GM12878 (cell line): ENCODE measurements around the gene ABHD11.

Experiments
- BRCA1 ChIP-seq: IDR thresholded peaks from 2 replicates; pipeline ENCODE4 v1.6.1; 2011; ENCODE audit warnings: low read depth, low read length, improper control_type of control experiment
- CHD4 ChIP-seq: fragments of 200-600 bp; sonication (generic); IDR thresholded peaks from 2 replicates; pipeline ENCODE4 v1.6.1; 2016; ENCODE audit warnings: mild to moderate bottlenecking
- EGR1 ChIP-seq, 2 experiments: IDR thresholded peaks; 1 replicate in 1 of 2; 2 replicates in 1 of 2; pipeline ENCODE4 v1.6.1; 2011 to 2012; ENCODE audit warnings: low read depth in 2 of 2, low read length in 2 of 2, borderline replicate concordance in 1 of 2, mild to moderate bottlenecking in 1 of 2, moderate library complexity in 1 of 2
- FOXM1 ChIP-seq: IDR thresholded peaks from 2 replicates; pipeline ENCODE4 v1.6.1; 2012; ENCODE audit warnings: low read depth, mild to moderate bottlenecking, inconsistent platforms, low read length, moderate library complexity
- NRF1 ChIP-seq: conservative IDR thresholded peaks from 2 replicates; pipeline ENCODE4 v1.6.1; 2011; ENCODE audit warnings: mild to moderate bottlenecking, low read depth, low read length, improper control_type of control experiment
- POLR2A ChIP-seq: IDR thresholded peaks from 2 replicates; pipeline ENCODE4 v1.6.1; 2011; ENCODE audit warnings: low read depth, mild to moderate bottlenecking, low read length
- RAD21 ChIP-seq: IDR thresholded peaks from 2 replicates; pipeline ENCODE4 v1.6.1; 2011; ENCODE audit warnings: mild to moderate bottlenecking, low read depth, low read length, moderate library complexity; ENCODE audit not compliant: insufficient read depth
- SRF ChIP-seq, 2 experiments: IDR thresholded peaks; 2 replicates each; pipeline ENCODE4 v1.6.1; 2011; ENCODE audit warnings: low read depth in 2 of 2, low read length in 2 of 2, mild to moderate bottlenecking in 1 of 2, moderate library complexity in 1 of 2
- ZBTB4 ChIP-seq: fragments of 450-650 bp; formaldehyde crosslinking; IDR thresholded peaks from 2 replicates; pipeline ENCODE4 v1.4.0; 2022; ENCODE audit warnings: mild to moderate bottlenecking, moderate library complexity
- TF ChIP-seq, protein P1 (sequence below): fragments of 450-650 bp; IDR thresholded peaks from 2 replicates; pipeline ENCODE4 v1.6.1; 2016; ENCODE audit warnings: mild to moderate bottlenecking, moderate library complexity, borderline replicate concordance
- TF ChIP-seq, protein P2 (sequence below): fragments of 450-650 bp; IDR thresholded peaks from 2 replicates; pipeline ENCODE4 v1.6.1; 2017; ENCODE audit warnings: mild to moderate bottlenecking
- TF ChIP-seq, protein P3 (sequence below): IDR thresholded peaks from 2 replicates; pipeline ENCODE4 v1.6.1; 2012; ENCODE audit warnings: low read depth, low read length, improper control_type of control experiment
- TF ChIP-seq, protein P4 (sequence below): IDR thresholded peaks from 2 replicates; pipeline ENCODE4 v1.6.1; 2012; ENCODE audit warnings: low read length, inconsistent platforms

DNA sequence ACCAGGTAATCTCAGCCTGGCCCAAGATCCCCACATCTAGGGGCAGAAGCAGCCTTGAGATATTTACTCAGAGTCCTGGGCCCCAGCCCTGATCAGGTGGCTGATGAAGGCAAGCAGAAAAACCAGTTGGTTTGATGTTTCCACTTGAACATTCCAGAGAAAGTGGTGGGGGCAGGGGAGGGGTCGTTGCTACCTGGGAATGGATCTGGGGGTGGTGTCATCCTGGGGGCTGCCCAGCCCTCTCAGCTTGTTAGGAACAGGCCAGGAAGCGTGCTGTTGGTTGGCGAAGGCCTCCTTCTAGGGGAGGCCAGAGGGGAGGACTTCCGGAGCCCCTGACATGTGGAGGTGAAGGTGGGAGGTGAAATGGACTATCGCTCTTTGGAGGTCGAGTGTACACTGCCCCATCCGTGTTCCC, 3.7 kb upstream of the ABHD11 start:
- TF ChIP-seq CHD4 (no peak), FOXM1 (no peak), SRF (IDR thresholded peaks at IDR 0.05; ENCODE audit: low read depth in 2 of 2, low read length in 2 of 2) (no peak), ZBTB4 (CRISPR knock-in tag) (no peak), EGR1 (IDR thresholded peaks at IDR 0.05; ENCODE audit: borderline replicate concordance in 1 of 2, low read depth in 2 of 2, low read length in 2 of 2) (no peak), BRCA1 (no peak), POLR2A (no peak), NRF1 (no peak), RAD21 (no peak)
- TF ChIP-seq, protein P1, sequence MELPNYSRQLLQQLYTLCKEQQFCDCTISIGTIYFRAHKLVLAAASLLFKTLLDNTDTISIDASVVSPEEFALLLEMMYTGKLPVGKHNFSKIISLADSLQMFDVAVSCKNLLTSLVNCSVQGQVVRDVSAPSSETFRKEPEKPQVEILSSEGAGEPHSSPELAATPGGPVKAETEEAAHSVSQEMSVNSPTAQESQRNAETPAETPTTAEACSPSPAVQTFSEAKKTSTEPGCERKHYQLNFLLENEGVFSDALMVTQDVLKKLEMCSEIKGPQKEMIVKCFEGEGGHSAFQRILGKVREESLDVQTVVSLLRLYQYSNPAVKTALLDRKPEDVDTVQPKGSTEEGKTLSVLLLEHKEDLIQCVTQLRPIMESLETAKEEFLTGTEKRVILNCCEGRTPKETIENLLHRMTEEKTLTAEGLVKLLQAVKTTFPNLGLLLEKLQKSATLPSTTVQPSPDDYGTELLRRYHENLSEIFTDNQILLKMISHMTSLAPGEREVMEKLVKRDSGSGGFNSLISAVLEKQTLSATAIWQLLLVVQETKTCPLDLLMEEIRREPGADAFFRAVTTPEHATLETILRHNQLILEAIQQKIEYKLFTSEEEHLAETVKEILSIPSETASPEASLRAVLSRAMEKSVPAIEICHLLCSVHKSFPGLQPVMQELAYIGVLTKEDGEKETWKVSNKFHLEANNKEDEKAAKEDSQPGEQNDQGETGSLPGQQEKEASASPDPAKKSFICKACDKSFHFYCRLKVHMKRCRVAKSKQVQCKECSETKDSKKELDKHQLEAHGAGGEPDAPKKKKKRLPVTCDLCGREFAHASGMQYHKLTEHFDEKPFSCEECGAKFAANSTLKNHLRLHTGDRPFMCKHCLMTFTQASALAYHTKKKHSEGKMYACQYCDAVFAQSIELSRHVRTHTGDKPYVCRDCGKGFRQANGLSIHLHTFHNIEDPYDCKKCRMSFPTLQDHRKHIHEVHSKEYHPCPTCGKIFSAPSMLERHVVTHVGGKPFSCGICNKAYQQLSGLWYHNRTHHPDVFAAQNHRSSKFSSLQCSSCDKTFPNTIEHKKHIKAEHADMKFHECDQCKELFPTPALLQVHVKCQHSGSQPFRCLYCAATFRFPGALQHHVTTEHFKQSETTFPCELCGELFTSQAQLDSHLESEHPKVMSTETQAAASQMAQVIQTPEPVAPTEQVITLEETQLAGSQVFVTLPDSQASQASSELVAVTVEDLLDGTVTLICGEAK = no peak
- TF ChIP-seq, protein P2, sequence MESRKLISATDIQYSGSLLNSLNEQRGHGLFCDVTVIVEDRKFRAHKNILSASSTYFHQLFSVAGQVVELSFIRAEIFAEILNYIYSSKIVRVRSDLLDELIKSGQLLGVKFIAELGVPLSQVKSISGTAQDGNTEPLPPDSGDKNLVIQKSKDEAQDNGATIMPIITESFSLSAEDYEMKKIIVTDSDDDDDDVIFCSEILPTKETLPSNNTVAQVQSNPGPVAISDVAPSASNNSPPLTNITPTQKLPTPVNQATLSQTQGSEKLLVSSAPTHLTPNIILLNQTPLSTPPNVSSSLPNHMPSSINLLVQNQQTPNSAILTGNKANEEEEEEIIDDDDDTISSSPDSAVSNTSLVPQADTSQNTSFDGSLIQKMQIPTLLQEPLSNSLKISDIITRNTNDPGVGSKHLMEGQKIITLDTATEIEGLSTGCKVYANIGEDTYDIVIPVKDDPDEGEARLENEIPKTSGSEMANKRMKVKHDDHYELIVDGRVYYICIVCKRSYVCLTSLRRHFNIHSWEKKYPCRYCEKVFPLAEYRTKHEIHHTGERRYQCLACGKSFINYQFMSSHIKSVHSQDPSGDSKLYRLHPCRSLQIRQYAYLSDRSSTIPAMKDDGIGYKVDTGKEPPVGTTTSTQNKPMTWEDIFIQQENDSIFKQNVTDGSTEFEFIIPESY = no peak
- TF ChIP-seq, protein P3, sequence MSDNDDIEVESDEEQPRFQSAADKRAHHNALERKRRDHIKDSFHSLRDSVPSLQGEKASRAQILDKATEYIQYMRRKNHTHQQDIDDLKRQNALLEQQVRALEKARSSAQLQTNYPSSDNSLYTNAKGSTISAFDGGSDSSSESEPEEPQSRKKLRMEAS = no peak
- TF ChIP-seq, protein P4, sequence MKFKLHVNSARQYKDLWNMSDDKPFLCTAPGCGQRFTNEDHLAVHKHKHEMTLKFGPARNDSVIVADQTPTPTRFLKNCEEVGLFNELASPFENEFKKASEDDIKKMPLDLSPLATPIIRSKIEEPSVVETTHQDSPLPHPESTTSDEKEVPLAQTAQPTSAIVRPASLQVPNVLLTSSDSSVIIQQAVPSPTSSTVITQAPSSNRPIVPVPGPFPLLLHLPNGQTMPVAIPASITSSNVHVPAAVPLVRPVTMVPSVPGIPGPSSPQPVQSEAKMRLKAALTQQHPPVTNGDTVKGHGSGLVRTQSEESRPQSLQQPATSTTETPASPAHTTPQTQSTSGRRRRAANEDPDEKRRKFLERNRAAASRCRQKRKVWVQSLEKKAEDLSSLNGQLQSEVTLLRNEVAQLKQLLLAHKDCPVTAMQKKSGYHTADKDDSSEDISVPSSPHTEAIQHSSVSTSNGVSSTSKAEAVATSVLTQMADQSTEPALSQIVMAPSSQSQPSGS = no peak
